Testis (tissue), 2 donors: ENCODE measurements around the gene CACNA1C.

ENCODE experiments used
- CTCF ChIP-seq, 3 experiments: fragments of 450-650 bp in 2 of 3; fragments of 200-600 bp in 1 of 3; sonication (generic) in 1 of 3; IDR thresholded peaks; one replicate each; pipeline ENCODE4 v1.5.1; 2016 to 2019; ENCODE audit warnings: antibody characterized with exemption in 3 of 3, mild to moderate bottlenecking in 2 of 3, moderate library complexity in 1 of 3
- POLR2A ChIP-seq: fragments of 450-650 bp; IDR thresholded peaks from one replicate; pipeline ENCODE4 v1.6.1; 2017; ENCODE audit warnings: antibody characterized with exemption, mild to moderate bottlenecking, moderate library complexity

- TF ChIP-seq CTCF (IDR thresholded peaks at IDR 0.05), result no peak
- no peak for TF ChIP-seq POLR2A
Observed at GRCh38 chr12:2292560-2292959, 239.8 kb downstream of the CACNA1C start.
